HCT116 (cell line): ENCODE results near the gene PHF20.

Experiments used
- ATF3 ChIP-seq: IDR thresholded peaks from 2 replicates; pipeline ENCODE4 v1.6.1; 2012
- CTCF ChIP-seq, 3 experiments: fragments of 200-600 bp in 1 of 3; sonication (generic) in 1 of 3; IDR thresholded peaks in 2 of 3; conservative IDR thresholded peaks in 1 of 3; 2 replicates each; pipeline ENCODE4 v1.5.1; 2012 to 2017; ENCODE audit warnings: low read depth in 2 of 3, low read length in 2 of 3, antibody characterized with exemption in 1 of 3, borderline replicate concordance in 1 of 3, control low read depth in 1 of 3, mild to moderate bottlenecking in 1 of 3, mixed read lengths in 1 of 3, mixed run types in 1 of 3, moderate library complexity in 1 of 3; ENCODE audit not compliant: insufficient read depth in 1 of 3
- EZH2 ChIP-seq: fragments of 200-600 bp; sonication (generic); IDR thresholded peaks from 2 replicates; pipeline ENCODE4 v1.6.1; 2017; ENCODE audit warnings: antibody characterized with exemption, mixed run types
- JUND ChIP-seq: IDR thresholded peaks from 2 replicates; pipeline ENCODE4 v1.6.1; 2012
- POLR2A ChIP-seq: IDR thresholded peaks from 2 replicates; pipeline ENCODE4 v1.7.0; 2011; ENCODE audit warnings: borderline replicate concordance; ENCODE audit not compliant: insufficient read depth, insufficient read length; ENCODE audit errors: extremely low read depth
- POLR2AphosphoS5 ChIP-seq: IDR thresholded peaks from 2 replicates; pipeline ENCODE4 v1.6.1; 2011; ENCODE audit warnings: mild to moderate bottlenecking, low read depth, low read length, moderate library complexity
- REST ChIP-seq: IDR thresholded peaks from 2 replicates; pipeline ENCODE4 v1.6.1; 2012; ENCODE audit warnings: low read depth
- ZBTB33 ChIP-seq: IDR thresholded peaks from 2 replicates; pipeline ENCODE4 v1.6.1; 2011; ENCODE audit warnings: mild to moderate bottlenecking, low read length, moderate library complexity; ENCODE audit not compliant: insufficient replicate concordance; ENCODE audit errors: extremely low read depth

GRCh38 chr20:35884541-35884865 is 112.7 kb downstream of the PHF20 start:
- TF ChIP-seq CTCF (IDR thresholded peaks at IDR 0.05 in 2 of 3, conservative IDR thresholded peaks at IDR 0.05 in 1 of 3; ENCODE audit: borderline replicate concordance in 1 of 3, insufficient read depth in 1 of 3, low read depth in 2 of 3, low read length in 2 of 3), result no peak
- no peak for TF ChIP-seq POLR2AphosphoS5
- no peak for TF ChIP-seq POLR2A
- no peak for TF ChIP-seq EZH2
- no peak for TF ChIP-seq JUND
- no peak for TF ChIP-seq REST
- TF ChIP-seq ATF3, result no peak
- no peak for TF ChIP-seq ZBTB33
